NCI-H187 (cell line): ENCODE data around the gene CHRNA4.
"Not testable (repeated sequence)": the region's sequence is repeated elsewhere in the genome, so short reads cannot be mapped to it uniquely, and the experiment has no call there.

Experiments used
- DNase-seq, 2 experiments: peaks; one replicate each; lab custom pipeline; 2025; lab: John Stamatoyannopoulos, UW

CHRNA4 gene

DNA sequence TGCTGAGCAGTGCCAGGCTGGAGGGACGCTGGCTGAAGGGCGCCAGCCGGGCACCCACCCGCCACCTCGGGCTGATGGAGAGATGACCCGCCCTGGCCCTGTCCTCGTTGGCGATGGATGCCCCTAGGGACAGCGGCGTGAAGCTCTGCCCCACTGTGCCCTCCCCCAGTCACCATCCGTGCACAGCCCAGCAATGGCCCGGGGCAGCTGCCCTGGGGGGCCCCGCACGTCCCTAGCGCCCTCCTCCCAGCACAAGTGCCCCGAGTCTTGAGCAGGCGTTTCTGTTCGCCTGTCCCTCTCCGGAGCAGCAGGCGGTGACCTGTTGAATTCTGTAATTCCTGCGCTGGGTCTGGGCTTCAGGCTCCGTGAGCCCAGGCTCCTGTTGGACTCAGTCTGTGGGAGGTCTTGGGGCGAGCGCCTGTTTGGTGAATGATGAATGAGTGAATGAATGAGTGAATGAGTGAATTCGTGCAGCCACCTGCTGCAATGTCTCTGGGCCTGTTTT, 36.8 kb upstream of the CHRNA4 start:
- no peak for DNase-seq

DNA sequence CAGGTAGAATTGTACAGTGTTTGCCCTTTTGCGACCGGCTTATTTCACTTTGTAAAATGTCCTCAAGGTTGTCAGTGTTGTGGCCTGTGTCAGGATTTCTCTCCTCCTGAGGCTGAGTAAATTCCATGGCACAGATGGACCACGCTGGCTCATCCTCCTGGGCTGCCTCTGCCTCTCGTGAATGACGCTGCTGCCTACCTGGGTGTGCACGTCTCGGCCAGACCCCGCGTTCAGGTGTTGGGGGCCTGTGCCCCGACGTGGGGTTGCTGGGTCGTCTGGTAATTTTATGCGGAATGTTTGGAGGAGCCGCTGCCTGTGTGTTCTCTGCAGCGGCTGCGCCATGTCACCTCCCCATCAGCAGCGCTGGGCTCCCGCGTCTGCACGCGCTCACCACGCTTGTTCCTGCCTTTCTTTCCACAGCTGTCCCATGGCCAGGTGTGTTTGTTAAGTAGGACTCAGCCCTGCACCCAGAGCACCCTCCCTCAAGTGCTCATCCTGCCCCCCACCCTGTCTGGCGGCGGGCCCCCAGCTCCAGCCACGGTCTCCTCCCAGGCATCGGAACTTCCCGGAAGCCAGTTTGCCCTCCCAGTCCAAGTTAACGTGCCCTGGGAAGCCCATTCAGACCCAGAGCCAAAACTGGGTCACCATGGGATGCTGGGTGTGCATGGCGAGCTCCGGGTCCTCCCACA, 36.1 kb upstream of the CHRNA4 start:
- DNase-seq: no peak

DNA sequence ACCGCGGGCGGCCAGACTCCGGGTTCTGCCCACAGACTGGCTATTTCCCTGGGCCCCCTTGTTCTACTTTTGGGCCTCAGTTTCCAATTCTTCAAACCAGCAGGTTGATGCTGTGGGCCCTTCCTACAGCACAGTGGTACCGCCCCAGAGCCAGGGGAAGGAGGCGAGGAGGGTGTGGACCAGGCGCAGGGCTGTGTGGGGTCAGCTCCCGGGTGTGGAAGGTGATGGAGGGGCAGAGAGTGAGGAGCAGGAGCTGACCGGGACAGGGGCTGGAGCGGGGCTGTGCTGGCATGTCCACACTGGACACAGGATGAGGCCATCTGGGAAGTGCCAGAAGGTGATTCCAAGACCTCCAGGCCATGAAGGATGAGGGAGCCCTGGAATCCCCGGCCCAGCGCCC, 35.2 kb upstream of the CHRNA4 start:
- DNase-seq: no peak

DNA sequence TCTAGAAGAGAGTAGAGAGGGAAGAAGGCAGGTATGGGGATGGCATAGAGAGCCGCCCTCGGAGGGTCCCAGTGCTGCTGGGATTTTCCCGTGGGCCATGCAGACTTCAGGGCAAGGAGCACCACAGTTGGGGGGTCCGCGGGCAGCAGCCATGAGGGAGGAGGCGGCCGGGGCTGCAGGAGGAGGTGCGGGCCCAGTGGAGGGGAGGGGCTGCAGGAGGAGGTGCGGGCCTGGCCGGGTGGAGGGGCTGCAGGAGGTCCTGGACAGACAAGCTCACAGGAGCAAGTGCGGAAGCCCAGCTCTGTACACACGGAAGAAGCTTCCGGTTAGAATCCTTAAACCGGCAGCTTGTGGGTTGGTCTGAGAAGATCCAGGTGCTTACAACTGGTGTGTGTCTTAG, 34.6 kb upstream of the CHRNA4 start:
- DNase-seq: no peak

DNA sequence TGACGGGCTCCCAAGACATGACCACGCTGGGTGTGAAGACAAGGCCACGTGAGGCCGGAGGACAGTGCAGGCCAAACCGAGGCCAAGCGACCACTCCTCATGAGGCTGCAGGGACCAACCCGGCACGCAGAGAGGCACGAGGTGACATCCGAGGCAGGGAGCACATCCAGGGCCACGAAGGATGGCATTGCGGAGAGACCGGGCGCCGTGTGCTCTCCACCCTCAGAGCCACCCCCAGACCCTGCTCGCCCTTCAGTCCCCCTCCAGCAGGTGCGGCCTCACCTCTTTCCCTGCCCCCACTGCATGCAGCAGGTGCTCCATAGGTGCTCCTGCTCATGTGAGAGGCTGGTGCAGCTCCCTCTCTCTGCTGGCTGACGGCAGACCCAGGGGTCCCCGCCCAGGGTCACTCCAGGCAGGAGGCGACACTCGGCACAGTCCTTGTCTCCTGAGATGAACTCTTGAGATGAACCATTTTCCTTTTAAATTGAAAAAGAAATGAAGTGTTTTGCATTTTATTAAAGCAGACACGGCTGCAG, 33.8 kb upstream of the CHRNA4 start:
- DNase-seq: no peak

DNA sequence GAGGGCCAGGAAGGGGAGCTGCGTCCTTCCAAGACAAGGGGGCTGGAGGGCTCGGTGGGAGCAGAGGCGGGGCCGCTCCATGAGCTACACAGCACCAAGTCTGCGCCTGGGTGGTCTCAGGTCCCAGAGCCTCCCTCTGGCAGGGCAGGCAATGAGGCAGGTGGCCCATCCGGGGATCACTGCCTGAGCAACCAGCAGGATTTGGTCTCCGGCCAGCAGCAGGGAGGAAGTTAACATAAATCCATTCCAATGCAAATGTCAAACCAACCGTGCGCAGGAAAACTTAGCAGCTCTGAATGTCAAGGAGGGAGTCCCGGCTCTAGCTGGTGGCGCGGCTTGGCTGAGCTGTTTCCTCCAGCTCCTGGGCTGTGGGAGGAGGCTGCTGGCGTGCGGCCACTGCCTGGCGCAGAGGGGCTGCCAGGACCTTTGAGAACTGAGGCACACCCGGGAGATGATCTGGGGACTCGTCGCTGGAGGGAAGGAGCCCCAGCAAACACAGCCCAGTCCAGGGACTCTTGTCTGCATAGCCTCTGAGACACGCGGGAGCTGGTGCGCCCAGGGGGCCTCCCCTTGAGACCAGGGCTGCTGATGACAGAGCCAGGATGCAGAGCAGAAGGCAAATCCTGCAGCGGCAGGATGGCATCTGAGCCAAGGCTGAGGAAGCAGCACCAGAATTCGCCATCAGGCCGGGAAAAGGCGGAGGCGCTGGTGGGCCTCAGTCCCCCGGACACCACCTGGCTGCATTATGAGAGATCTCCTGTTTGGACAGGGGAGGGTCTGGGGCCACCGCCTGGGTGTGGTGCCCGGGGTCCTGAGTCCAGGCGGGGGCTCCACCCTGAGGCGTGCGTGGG, 33.1 kb upstream of the CHRNA4 start:
- DNase-seq: no peak

DNA sequence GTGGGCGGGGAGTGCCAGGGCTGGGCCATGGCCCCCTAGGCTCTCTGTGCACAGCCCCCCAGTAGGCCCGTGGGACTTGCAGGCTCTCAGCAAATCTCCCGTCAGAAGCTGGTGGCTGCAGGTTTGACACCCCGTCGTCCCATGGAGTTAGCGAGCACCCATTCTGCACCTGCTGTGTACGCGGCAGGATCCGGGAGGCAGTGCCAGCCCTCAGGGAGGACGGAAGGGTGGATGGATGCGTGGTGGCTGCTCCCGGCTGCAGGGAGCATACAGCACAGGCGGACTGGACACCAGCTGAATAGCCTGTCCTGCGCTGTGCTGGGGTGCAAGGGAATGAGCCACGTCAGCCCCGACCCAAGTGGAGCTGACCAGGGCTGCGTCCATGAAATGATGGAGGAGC, 32.4 kb upstream of the CHRNA4 start:
- DNase-seq: no peak

DNA sequence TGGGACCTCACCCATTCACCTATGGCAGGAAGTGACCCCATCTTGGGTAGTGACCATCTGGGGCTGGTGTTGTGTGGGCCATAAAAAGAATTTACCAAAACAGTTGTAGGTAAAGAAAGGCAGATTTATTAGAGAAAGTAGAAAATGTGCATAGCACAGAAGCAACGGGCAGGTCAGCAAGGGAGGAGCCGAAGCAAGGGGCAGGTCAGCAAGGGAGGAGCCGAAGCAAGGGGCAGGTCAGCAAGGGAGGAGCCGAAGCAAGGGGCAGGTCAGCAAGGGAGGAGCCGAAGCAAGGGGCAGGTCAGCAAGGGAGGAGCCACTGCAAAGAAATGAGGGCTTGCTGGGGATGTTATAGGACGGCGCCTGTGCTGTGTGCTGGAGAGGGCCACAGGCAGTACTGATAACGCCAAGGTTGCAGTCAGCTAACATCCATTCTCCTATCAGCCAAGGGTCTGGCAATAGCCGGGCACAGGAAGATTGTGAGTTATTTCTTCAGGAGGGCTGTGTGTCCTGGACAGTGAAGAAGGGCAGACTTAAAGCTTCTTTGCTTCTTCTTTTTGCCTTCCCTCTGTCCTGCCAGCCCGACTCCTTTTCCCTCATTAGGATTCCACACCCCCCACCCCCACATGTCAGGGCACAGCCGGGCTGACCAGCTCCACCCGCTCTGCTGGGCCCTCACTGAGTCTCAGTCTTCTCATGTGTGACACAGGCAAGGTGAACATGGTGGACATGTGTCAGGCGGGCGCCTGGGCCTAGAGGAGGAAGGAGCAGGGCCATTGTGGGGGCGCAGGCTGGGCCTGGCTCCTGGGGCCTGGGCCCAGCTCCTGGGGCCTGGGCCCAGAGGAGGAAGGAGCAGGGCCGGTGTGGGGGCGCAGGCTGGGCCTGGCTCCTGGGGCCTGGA, 31.6 kb upstream of the CHRNA4 start:
- no peak for DNase-seq

DNA sequence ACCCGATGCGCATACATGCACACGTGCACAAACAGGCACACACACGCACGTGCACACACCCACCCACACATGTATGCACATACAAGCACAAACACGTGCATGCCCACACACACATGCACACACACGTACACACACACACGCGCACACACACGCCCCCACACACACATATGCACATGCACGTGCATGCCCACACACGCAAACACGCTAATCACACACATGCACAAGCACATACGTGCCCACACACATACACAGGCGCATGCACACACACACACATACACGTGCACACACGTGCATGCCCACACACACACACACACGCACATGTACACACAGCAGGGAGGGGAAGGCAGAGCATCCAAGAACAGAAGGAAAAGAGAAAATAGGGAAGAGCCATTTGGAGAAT, 26.8 kb upstream of the CHRNA4 start:
- DNase-seq: no peak

DNA sequence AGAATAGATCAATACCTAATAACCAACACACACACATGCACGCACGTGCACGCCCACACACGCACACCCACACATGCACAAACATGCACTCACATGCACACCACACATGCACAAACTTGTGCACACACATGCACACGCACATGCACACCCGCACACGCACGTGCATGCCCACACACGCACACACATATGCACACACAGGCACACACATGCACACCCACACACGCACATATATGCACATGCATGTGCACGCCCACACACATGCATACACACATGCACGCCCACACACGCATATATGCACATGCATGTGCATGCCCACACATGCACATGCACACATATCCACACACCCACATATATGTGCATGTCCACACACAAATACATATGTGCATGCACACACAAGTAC, 26.2 kb upstream of the CHRNA4 start:
- no peak for DNase-seq

DNA sequence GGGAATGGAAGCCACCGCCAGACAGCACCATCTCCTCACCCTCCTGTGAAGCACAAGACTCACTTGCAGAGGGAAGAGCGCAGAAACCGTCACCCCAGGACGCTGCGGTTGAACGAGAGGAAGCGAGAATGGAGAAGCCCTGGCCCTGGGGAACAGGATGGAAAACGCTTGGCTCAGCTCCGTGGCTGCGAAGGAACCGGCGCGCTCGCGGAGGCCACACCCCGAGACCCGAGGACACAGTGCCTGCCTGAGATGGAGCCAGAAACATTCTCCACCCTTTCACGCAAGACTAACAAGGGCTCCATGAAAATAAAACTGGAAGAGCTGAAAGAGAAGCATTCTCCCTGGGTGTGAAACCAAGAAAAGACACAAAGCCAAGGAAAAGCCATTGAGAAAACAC, 25.3 kb upstream of the CHRNA4 start:
- DNase-seq: no peak

DNA sequence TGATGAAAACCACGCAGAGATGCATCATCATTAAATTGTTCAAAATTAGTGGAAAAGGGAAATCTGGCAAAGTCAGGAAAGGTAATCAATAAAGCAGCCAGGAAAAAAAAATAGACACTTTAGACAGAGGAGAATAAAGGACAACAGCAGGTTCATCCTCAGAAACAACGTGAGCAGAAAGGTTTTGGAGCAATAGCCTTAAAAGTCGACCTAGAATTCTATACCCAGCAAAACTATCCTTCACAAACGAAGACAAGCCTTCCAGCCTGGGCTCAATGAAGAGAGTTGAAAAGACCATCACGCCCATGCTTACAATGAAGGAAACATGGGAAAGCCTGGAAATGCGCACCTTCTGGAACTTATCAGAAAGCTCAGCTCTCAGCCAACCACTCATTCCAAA, 24.7 kb upstream of the CHRNA4 start:
- no peak for DNase-seq

DNA sequence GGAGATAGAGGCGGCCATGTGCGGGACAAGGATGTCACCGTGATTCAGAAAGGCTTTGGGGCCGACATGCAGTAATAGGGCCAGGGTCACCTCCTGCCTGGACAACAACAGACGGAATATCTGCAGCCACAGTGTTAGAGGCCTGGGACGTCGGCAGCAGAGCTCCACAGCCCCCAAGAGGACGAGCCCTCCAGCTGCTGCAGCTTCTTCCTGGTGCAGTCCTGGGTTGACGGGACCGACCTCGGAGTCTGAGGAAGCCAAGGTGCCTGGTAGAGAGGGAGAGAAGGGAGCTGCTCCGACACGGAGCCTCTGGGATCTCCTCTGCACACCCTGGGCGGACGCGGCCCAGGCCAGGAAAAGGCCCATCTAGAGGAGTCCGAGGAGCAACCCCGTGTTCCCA, 23.2 kb upstream of the CHRNA4 start:
- DNase-seq: no peak

DNA sequence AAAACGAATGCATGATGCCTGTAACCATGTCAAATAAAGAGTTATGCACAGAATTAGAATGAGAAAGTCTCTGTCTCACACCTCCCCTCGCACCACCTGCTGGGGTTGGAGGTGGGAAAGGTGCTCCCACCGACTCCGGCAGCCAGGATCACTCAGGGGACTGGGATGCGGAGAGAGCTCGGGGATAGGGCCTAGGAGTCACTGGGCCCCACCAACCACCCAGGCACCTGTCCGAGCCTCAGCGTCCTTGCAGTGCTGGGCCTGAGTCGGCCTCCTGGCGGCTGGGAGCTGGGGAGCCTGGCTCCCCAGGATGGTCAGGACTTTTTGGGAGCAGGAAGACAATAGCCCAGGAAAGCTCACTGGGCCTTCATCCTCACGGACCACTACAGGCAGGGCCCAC, 22.4 kb upstream of the CHRNA4 start:
- DNase-seq: no peak

DNA sequence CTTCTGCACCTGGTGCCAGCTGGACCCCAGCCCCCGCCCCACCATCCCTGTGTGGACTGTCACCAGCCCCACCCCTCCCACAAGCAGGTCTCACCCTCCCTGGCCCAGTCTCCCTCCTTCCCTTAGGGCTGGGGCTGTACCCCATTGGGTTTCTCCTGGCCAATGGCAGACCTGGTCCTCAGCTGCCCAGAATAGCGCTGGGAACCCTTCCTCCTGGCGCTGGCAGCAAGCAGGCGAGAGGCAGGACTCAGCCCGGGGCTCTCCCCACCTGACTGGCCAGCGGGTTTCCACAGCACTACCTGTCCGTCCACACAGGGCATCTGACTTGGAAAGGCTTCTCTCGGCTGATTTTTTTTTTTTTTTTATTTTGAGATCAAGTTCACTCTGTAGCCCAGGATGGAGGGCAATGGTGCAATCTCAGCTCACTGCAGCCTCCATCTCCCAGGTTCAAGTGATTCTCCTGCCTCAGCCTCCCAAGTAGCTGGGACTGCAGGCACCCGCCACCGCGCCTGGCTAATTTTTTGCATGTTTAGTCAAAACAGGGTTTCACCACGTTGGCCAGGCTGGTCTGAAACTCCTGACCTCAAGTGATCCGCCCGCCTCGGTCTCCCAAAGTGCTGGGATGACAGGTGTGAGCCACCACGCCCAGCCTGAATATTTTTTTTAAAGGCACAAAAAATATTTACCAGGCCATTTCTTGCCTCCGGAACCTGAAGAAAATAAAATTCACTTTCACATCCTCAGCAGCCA, 21.6 kb upstream of the CHRNA4 start:
- no peak for DNase-seq

DNA sequence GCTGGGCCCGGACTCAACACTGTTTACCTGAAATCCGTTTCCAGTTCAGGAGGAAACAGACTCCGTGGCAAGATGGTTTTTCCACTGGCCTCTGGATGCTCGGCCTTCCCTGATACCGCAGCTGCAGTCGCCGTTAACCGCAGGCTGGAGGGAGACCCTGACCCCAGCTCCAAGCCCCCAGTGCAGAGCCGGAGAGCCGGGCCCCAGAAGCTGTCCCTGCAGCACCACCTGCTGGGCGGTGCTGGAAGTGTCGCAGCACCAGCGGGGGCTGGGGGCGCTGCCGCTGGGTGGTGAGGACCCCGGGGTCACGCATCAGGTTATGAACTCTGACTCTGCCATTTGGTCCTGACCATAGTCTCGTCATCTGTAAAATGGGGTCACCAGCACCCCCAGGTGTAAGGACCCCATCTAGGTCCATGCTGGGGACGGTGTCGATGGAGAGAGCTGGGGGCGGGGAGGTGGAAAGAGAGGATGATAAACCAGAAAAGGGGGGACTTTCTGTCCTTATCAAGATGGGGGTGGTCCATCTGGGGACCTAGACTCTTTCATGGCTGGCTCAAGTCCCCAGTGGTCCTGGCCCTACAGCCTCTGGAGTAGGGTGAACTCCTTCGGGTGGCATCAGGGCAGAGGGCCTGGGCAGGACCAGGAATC, 20.8 kb upstream of the CHRNA4 start:
- DNase-seq: no peak

DNA sequence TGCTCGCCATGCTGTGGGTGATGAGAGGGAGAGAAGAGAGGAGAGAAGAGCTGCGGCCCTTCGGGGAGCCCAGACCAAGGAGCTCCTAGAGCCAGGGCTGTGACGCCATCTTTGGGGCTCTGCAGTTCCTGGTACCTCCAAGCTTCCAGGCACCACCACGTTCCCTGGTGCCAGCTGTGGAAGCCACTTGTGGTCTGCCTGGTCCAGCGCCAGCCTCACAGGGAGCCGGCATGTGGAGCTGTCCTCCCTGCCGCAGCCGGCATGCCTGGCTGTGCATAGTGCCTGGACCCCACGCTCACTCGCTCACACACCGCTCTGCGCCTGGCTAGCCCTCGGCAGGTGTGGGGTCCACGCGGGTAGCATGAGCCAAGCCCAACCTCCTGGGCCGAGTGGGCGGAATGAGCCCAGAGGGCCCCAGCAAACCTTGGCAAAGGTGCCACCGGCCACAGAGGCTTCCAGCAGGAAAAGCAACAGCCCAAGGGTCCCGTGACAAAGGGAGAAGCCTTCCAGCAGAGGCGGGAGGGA, 19.3 kb upstream of the CHRNA4 start:
- DNase-seq: no peak

DNA sequence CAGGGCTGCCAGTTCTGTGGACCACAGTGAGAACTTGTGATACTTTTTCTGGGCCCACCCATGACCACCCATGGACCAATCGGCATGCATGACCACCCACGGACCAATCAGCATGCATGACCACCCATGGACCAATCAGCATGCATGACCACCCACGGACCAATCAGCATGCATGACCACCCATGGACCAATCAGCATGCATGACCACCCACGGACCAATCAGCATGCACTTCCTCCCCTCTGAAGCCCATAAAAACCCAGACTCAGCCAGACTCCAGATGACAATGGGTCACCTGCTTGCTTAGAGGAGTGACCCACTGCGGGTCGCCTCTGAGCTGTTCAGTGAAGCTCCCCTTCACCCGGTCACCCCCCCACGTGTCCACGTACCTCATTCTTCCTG, 18.7 kb upstream of the CHRNA4 start:
- DNase-seq: not testable (repeated sequence)

DNA sequence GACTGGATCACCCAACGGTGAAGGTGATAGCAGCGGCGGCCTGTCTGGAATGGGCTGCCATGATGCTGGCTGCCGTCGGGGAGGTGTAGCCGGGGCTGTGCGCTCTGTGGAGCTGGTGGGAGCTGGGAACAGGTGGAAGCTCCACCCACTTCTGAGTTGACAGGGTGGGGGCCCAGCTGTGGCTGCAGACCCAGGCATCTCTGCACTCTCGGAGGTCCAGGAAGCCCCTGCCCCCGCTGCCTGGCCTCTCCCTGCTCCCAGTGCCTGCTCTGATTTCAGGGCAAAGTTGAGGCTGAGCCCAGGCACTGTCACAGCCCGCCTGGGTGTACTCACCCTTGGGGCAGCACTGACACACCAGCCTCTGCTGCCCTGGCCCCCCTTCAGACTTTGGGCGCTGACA, 18.1 kb upstream of the CHRNA4 start:
- no peak for DNase-seq

DNA sequence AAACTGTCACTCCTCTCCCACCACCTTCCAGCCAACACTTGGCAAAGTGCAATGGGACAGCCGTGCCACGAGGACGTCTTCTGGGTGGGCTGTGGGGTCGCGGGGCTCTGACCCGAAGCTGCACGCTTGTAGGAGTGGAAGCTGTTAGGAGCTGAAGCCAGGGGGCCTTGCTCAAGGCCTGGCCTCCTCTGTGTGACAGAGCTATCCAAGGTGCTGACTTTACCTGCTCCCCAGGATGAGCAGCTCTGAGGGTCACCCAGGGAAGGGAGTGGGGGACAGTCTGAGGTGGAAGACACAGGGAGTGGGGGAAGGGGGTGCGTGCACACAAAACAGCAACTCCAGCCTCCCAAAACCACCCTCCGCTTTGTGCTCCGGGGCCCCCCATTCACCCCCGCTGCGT, 17.5 kb upstream of the CHRNA4 start:
- no peak for DNase-seq

DNA sequence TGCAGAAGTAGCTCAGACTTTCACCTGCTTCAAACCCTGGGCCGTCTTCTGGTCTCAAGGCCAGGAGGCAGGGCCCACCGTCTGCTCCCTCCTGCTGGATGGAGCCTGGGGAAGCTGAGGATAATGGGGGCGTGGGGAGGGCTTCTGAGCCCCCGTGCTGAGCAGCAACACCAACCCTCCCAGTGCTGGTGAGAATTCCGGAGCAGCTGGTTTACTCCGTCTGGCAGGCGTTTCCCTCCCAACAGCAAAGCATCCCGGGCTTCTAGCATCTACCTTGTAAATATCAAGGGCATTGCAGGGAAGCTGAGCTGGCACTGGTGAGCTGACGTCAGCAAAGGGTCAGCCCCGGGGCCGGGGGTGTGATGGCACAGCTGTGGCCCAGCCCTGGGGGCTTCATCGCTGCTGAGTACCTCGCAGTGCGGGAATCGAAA, 16.8 kb upstream of the CHRNA4 start:
- no peak for DNase-seq
